HepG2 (cell line): ENCODE measurements around the gene SRP14. TPM values are rescaled to one million over a fixed set of nuclear protein-coding genes. Genes with fewer than 3 reads are reported as not detected.
A peak's percentile ranks its signal among the peaks of the same experiment; 100 is the strongest.

Experiments used
- GPN1 ChIP-seq: sonication (generic); formaldehyde crosslinking; IDR thresholded peaks from 2 replicates; pipeline ENCODE4 v1.5.1; 2020; ENCODE audit warnings: missing genetic modification reagents, borderline replicate concordance
- KDM5B ChIP-seq: sonication (generic); formaldehyde crosslinking; IDR thresholded peaks from 2 replicates; pipeline ENCODE4 v1.4.0; 2020; ENCODE audit warnings: missing genetic modification reagents, mild to moderate bottlenecking, borderline replicate concordance
- KDM6A ChIP-seq: IDR thresholded peaks from 2 replicates; pipeline ENCODE4 v1.6.1; 2016; ENCODE audit warnings: low read depth
- KLF16 ChIP-seq, 2 experiments: sonication (generic) in 1 of 2; formaldehyde crosslinking in 1 of 2; IDR thresholded peaks; 2 replicates each; pipeline versions ENCODE4 v1.6.1 to v1.8.0; 2016 to 2023; ENCODE audit warnings: missing genetic modification reagents in 2 of 2, missing compliant biosample characterization in 1 of 2
- PHF5A ChIP-seq: IDR thresholded peaks from one replicate; pipeline ENCODE4 v1.6.1; 2018; ENCODE audit warnings: low read depth, missing genetic modification reagents; ENCODE audit not compliant: unreplicated experiment
- REL ChIP-seq: sonication (generic); formaldehyde crosslinking; conservative IDR thresholded peaks from 2 replicates; pipeline ENCODE4 v1.8.0; 2022; ENCODE audit warnings: mild to moderate bottlenecking, missing genetic modification reagents, moderate library complexity
- SOX13 ChIP-seq, 3 experiments: fragments of 450-650 bp in 1 of 3; sonication (generic) in 1 of 3; formaldehyde crosslinking in 1 of 3; IDR thresholded peaks in 2 of 3; conservative IDR thresholded peaks in 1 of 3; 2 replicates each; pipeline versions ENCODE4 v1.5.0 to v1.6.1; 2016 to 2020; ENCODE audit warnings: antibody characterized with exemption in 1 of 3, mild to moderate bottlenecking in 1 of 3, missing compliant biosample characterization in 1 of 3, missing genetic modification reagents in 1 of 3, moderate library complexity in 1 of 3
- SOX6 ChIP-seq, 2 experiments: fragments of 450-650 bp in 1 of 2; sonication (generic) in 1 of 2; formaldehyde crosslinking in 1 of 2; IDR thresholded peaks; 2 replicates each; pipeline versions ENCODE4 v1.4.0 to v1.6.1; 2017 to 2020; ENCODE audit warnings: antibody characterized with exemption in 1 of 2, mild to moderate bottlenecking in 1 of 2, missing genetic modification reagents in 1 of 2
- UBTF ChIP-seq: sonication (generic); formaldehyde crosslinking; IDR thresholded peaks from 2 replicates; pipeline ENCODE4 v1.4.0; 2020; ENCODE audit warnings: mild to moderate bottlenecking, missing genetic modification reagents
- XRCC5 ChIP-seq: fragments of 200-400 bp; formaldehyde crosslinking; optimal IDR thresholded peaks from 2 replicates; pipeline ENCODE3; 2017; ENCODE audit warnings: mild to moderate bottlenecking, low read length
- ZNF615 ChIP-seq: sonication (generic); formaldehyde crosslinking; IDR thresholded peaks from 2 replicates; pipeline ENCODE4 v1.5.0; 2020; ENCODE audit warnings: mild to moderate bottlenecking, missing genetic modification reagents, borderline replicate concordance
- ZNF777 ChIP-seq: sonication (generic); formaldehyde crosslinking; IDR thresholded peaks from 2 replicates; pipeline ENCODE4 v1.4.0; 2020; ENCODE audit warnings: missing genetic modification reagents
- polyA plus RNA-seq, 8 experiments: library from polyadenylated mRNA; depleted of rRNA in 3 of 8; stranded (reverse) in 7 of 8; unstranded in 1 of 8; fragments of >200 nt; fragmentation: Illumina TruSeq in 4 of 8; extraction: Trizol in 4 of 8; gene quantifications; 2 replicates each; pipeline versions ENCODE4 v1.2.1 to v1.2.3, GENCODE V29; 2011 to 2016; ENCODE audit warnings: low read depth in 4 of 8, missing spikeins in 1 of 8, mixed read lengths in 1 of 8; ENCODE audit not compliant: insufficient read depth in 1 of 8
- total RNA-seq, 5 experiments: library from RNA; depleted of rRNA; stranded (reverse); fragments of >200 nt; fragmentation: Illumina TruSeq; extraction: Trizol; gene quantifications; 2 replicates each; pipeline ENCODE4 v1.2.3, GENCODE V29; 2016; ENCODE audit warnings: low read depth in 1 of 5
- TF ChIP-seq, protein P1 (sequence below): sonication (generic); formaldehyde crosslinking; IDR thresholded peaks from 2 replicates; pipeline ENCODE4 v1.8.1; 2022; ENCODE audit warnings: mild to moderate bottlenecking, missing genetic modification reagents
- TF ChIP-seq, protein P2 (sequence below): sonication (generic); formaldehyde crosslinking; IDR thresholded peaks from 2 replicates; pipeline ENCODE4 v1.5.1; 2020; ENCODE audit warnings: mild to moderate bottlenecking, missing genetic modification reagents, moderate library complexity
- TF ChIP-seq, protein P3 (sequence below): sonication (generic); formaldehyde crosslinking; IDR thresholded peaks from 2 replicates; pipeline ENCODE4 v1.4.0; 2020; ENCODE audit warnings: missing genetic modification reagents, low read depth, mild to moderate bottlenecking, borderline replicate concordance

The SRP14 gene
- total and polyA plus RNA-seq, 2 of the 13 experiments (the other 11 are each of a cell fraction or from before 2014, with no cell fraction given) = 208 to 356 TPM

- TF ChIP-seq ZNF777 (CRISPR knock-in tag) (0 out of 2 replicates have a peak, but pooled peaks have one; percentile 25), UBTF (CRISPR knock-in tag) (0 out of 2 replicates have a peak, but pooled peaks have one; percentile 33), KDM5B (CRISPR knock-in tag) (peak; percentile 76; the same call in 1 of the 2 replicates), KLF16 (CRISPR knock-in tag; IDR thresholded peaks at IDR 0.05) (no peak), ZNF615 (CRISPR knock-in tag) (no peak), SOX13 (IDR thresholded peaks at IDR 0.05) (no peak), SOX13 (CRISPR knock-in tag; conservative IDR thresholded peaks at IDR 0.05 in 1 of 2, IDR thresholded peaks at IDR 0.05 in 1 of 2) (0 out of 4 replicates have a peak, but pooled peaks of 1 of the 2 experiments have one; percentile 21), PHF5A (CRISPR knock-in tag) (peak; percentile 53), XRCC5 (peak; percentile 75), GPN1 (CRISPR knock-in tag) (no peak), KDM6A (CRISPR knock-in tag) (no peak), REL (CRISPR knock-in tag) (no peak), SOX6 (IDR thresholded peaks at IDR 0.05) (no peak), SOX6 (CRISPR knock-in tag; IDR thresholded peaks at IDR 0.05) (peak; percentile 67)
- TF ChIP-seq, protein P1, sequence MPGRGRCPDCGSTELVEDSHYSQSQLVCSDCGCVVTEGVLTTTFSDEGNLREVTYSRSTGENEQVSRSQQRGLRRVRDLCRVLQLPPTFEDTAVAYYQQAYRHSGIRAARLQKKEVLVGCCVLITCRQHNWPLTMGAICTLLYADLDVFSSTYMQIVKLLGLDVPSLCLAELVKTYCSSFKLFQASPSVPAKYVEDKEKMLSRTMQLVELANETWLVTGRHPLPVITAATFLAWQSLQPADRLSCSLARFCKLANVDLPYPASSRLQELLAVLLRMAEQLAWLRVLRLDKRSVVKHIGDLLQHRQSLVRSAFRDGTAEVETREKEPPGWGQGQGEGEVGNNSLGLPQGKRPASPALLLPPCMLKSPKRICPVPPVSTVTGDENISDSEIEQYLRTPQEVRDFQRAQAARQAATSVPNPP (CRISPR knock-in tag) = no peak
- TF ChIP-seq, protein P2, sequence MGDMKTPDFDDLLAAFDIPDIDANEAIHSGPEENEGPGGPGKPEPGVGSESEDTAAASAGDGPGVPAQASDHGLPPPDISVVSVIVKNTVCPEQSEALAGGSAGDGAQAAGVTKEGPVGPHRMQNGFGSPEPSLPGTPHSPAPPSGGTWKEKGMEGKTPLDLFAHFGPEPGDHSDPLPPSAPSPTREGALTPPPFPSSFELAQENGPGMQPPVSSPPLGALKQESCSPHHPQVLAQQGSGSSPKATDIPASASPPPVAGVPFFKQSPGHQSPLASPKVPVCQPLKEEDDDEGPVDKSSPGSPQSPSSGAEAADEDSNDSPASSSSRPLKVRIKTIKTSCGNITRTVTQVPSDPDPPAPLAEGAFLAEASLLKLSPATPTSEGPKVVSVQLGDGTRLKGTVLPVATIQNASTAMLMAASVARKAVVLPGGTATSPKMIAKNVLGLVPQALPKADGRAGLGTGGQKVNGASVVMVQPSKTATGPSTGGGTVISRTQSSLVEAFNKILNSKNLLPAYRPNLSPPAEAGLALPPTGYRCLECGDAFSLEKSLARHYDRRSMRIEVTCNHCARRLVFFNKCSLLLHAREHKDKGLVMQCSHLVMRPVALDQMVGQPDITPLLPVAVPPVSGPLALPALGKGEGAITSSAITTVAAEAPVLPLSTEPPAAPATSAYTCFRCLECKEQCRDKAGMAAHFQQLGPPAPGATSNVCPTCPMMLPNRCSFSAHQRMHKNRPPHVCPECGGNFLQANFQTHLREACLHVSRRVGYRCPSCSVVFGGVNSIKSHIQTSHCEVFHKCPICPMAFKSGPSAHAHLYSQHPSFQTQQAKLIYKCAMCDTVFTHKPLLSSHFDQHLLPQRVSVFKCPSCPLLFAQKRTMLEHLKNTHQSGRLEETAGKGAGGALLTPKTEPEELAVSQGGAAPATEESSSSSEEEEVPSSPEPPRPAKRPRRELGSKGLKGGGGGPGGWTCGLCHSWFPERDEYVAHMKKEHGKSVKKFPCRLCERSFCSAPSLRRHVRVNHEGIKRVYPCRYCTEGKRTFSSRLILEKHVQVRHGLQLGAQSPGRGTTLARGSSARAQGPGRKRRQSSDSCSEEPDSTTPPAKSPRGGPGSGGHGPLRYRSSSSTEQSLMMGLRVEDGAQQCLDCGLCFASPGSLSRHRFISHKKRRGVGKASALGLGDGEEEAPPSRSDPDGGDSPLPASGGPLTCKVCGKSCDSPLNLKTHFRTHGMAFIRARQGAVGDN (CRISPR knock-in tag) = peak; percentile 87
- TF ChIP-seq, protein P3, sequence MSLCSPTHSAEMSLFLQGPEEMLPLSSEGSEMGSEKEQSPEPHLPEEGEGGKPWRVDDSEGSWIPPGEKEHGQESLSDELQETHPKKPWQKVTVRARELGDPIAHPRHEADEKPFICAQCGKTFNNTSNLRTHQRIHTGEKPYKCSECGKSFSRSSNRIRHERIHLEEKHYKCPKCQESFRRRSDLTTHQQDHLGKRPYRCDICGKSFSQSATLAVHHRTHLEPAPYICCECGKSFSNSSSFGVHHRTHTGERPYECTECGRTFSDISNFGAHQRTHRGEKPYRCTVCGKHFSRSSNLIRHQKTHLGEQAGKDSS = peak; percentile 56; the same call in 1 of the 2 replicates
Observed at GRCh38 chr15:40044717-40045571, 6.0 kb upstream of the SRP14 start (continued).
